OCI-LY3 (cell line): ENCODE measurements around the gene MROH2B.

ENCODE experiments used
- CTCF ChIP-seq: fragments of 200-600, 300-600 bp; sonication (generic); IDR thresholded peaks from 2 replicates; pipeline ENCODE4 v1.5.1; 2014; ENCODE audit warnings: antibody characterized with exemption, low read length, low read depth
- EZH2phosphoT487 ChIP-seq: fragments of 200-600 bp; shearing (Covaris generic); IDR thresholded peaks from 2 replicates; pipeline ENCODE4 v1.6.1; 2018; ENCODE audit warnings: antibody characterized with exemption, mixed run types, low read depth

DNA sequence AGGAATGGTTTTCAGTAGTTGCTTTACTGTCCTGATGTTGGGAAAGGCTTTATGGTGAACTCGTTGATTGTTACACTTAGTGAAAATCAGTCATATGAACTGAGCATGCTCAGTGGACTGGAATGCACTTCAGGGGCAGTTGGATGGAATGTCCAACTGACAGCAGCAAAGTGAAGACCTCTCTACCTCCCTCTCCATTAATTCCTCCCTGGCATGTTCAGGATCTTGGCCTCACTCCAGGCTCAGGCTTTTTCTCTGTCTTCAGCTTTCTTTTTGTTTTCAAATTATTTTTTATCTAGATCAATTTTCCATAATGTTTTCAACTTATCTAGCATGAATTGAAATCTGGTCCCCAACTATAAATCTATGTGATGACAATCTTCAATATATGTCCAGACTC lies at the start of gene MROH2B:
- TF ChIP-seq CTCF (no peak), EZH2phosphoT487 (no peak)
